Right lobe of liver (tissue), 6 donors: Measurements from ENCODE around the gene RIMS1. TPM values are rescaled to one million over a fixed set of nuclear protein-coding genes. Genes with fewer than 3 reads are reported as not detected.
"Not testable (repeated sequence)": the region's sequence is repeated elsewhere in the genome, so short reads cannot be mapped to it uniquely, and the experiment has no call there.

Experiments used
- ATAC-seq, 4 donors: fragments of 200-7000 bp; cut with Tn5 transposase; one replicate each; pipeline ENCODE4 v1.9.1; 2020; ENCODE audit warnings: mild to moderate bottlenecking in 4 of 4, moderate library complexity in 4 of 4
- DNase-seq, 3 donors: peaks; one replicate each; pipeline ENCODE4 v3.0.0-alpha.2; 2020
- H3K27ac ChIP-seq, 3 donors: fragments of 200-600 bp; one replicate each; pipeline ENCODE4 v1.8.0; 2022
- H3K27me3 ChIP-seq, 2 donors: fragments of 200-600 bp; one replicate each; pipeline ENCODE4 v1.8.0; 2022
- H3K36me3 ChIP-seq, 4 donors: fragments of 200-600 bp; sonication (generic) in 1 of 4; one replicate each; pipeline versions ENCODE4 v1.5.1 to v1.8.0; 2017 to 2022; ENCODE audit warnings: control low read depth in 1 of 4
- H3K4me1 ChIP-seq, 4 donors: fragments of 200-600 bp; sonication (generic) in 1 of 4; one replicate each; pipeline versions ENCODE4 v1.5.1 to v1.8.0; 2017 to 2022; ENCODE audit warnings: control low read depth in 1 of 4
- H3K4me3 ChIP-seq, 3 donors: fragments of 200-600 bp; one replicate each; pipeline ENCODE4 v1.8.0; 2022
- H3K9me3 ChIP-seq, 4 donors: fragments of 200-600 bp; sonication (generic) in 1 of 4; one replicate each; pipeline versions ENCODE4 v1.5.1 to v1.8.0; 2017 to 2022; ENCODE audit warnings: control low read depth in 1 of 4
- CTCF ChIP-seq, 4 donors: fragments of 200-600 bp in 3 of 4; fragments of 450-650 bp in 1 of 4; IDR thresholded peaks; one replicate each; pipeline versions ENCODE4 v1.5.1 to v1.8.0; 2016 to 2022; ENCODE audit warnings: antibody characterized with exemption in 4 of 4, mild to moderate bottlenecking in 2 of 4
- POLR2A ChIP-seq: fragments of 450-650 bp; IDR thresholded peaks from one replicate; pipeline ENCODE4 v1.6.1; 2017; ENCODE audit warnings: antibody characterized with exemption, mild to moderate bottlenecking
- WGBS: methylation state at CpG from one replicate; pipeline ENCODE4 v1.1.6; 2018; ENCODE audit warnings: low coverage, low lambda C conversion rate; ENCODE audit not compliant: insufficient coverage; ENCODE audit errors: missing lambda C conversion rate; 5-methylcytosine and 5-hydroxymethylcytosine counted together
- intact Hi-C, 2 donors: fragments of 100-400 bp; cut with DNase I; formaldehyde crosslinking; loops; one replicate each; pipeline versions ENCODE4 v1.11.2 to v1.14.1; 2022
- total RNA-seq, 6 experiments: library from RNA; depleted of rRNA in 2 of 6; stranded (reverse); fragments of >200 nt in 2 of 6; fragmentation: NEBNext Ultra II Directional in 3 of 6; extraction: Animal tissue kit (Norgen Biotek cat#: 25700) in 3 of 6; gene quantifications; one replicate each; pipeline versions ENCODE4 v1.1.0 to v1.2.4, GENCODE V29; 2016 to 2023
- donor health status: DM: no; HTN: yes; CAD: no.
- donor health status: DM: no; HTN: no; CAD: no.
- donor health status: DM: no; HTN: no; CAD: no.
- donor health status: DM: no; HTN: yes; CAD: no.
- donor health status: DM: no; HTN: yes; CAD: no.

RIMS1 gene
- total RNA-seq, 6 experiments from 2014 or later = 0.09 to 0.69 TPM; not detected in 4

- Histone ChIP-seq H3K9me3 (no peaks in the 10 kb centered on the region), H3K36me3 (no peaks in the 10 kb centered on the region), H3K27me3 (no peaks in the 10 kb centered on the region), H3K4me1 (no peaks in the 10 kb centered on the region), H3K4me3 (no peak overlapping the region), H3K27ac (no peak overlapping the region)
- WGBS = 40% methylated on average over 4 of the region's 4 CpGs
- intact Hi-C loops = no loop called here
- TF ChIP-seq CTCF (IDR thresholded peaks at IDR 0.05) (no peak), POLR2A (no peak)
- DNase-seq (no peak), ATAC-seq (no peak)
Observed at GRCh38 chr6:72324591-72324990, 438.2 kb downstream of the RIMS1 start.

GRCh38 chr6:72328775-72329174, 442.4 kb downstream of the RIMS1 start:
- TF ChIP-seq POLR2A (no peak), CTCF (IDR thresholded peaks at IDR 0.05) (no peak)
- H3K4me3 ChIP-seq = no peak overlapping the region
- H3K36me3 ChIP-seq = no peaks in the 10 kb centered on the region
- H3K27me3 ChIP-seq = no peaks in the 10 kb centered on the region
- intact Hi-C loops = no loop called here
- H3K27ac ChIP-seq = no peak overlapping the region
- WGBS = 30% methylated on average over 1 of the region's 1 CpG
- H3K4me1 ChIP-seq = no peaks in the 10 kb centered on the region
- ATAC-seq (no peak), DNase-seq (no peak)
- H3K9me3 ChIP-seq = no peaks in the 10 kb centered on the region

DNA sequence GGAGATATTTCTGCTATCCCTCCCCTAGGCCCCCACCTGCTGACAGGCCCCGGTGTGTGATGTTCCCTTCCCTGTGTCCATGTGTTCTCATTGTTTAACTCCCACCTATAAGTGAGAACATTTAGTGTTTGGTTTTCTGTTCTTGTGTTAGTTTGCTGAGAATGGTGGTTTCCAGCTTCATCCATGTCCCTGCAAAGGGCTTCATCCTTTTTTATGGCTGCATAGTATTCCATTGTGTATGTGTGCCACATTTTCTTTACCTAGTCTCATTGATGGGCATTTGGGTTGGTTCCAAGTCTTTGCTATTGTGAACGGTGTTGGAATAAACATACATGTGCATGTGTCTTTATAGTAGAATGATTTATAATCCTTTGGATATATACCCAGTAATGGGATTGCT, 448.9 kb downstream of the RIMS1 start:
- H3K36me3 ChIP-seq, ATAC-seq, H3K9me3 ChIP-seq, DNase-seq, H3K27me3 ChIP-seq, H3K27ac ChIP-seq, H3K4me3 ChIP-seq, H3K4me1 ChIP-seq, intact Hi-C loops: not testable (repeated sequence)
- WGBS = 82% methylated on average over 1 of the region's 2 CpGs

DNA sequence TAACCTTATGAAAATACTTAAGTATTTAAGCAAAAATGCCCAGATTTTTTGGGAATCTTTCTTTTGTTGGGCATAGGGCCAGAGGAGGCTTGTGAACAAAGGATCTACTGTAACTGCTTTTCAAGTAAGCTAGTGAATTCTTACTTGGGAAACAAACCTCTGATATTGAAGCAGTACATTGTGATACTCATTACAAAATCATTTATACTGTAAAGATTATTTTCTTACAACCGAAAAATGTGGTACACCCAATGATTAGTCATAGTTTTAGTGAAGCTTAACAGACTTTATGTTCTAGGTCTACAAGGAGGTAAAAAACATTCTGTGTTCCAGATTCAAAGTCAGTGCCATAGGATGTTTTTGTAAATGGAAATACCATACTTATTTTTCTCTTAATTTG, 462.6 kb downstream of the RIMS1 start:
- 42% methylated on average over 1 of the region's 1 CpG for WGBS
- intact Hi-C loops = no loop called here
- H3K36me3 ChIP-seq = no peaks in the 10 kb centered on the region
- no peak overlapping the region for H3K4me3 ChIP-seq
- no peaks in the 10 kb centered on the region for H3K4me1 ChIP-seq
- ATAC-seq (no peak), DNase-seq (no peak)
- H3K27ac ChIP-seq = no peak overlapping the region
- no peaks in the 10 kb centered on the region for H3K9me3 ChIP-seq
- no peaks in the 10 kb centered on the region for H3K27me3 ChIP-seq
- no peak for TF ChIP-seq CTCF (IDR thresholded peaks at IDR 0.05)
- TF ChIP-seq POLR2A = no peak

GRCh38 chr6:72350296-72350881, 464.0 kb downstream of the RIMS1 start:
- Histone ChIP-seq H3K4me1 (no peaks in the 10 kb centered on the region), H3K27me3 (no peaks in the 10 kb centered on the region), H3K9me3 (no peaks in the 10 kb centered on the region), H3K27ac (no peak overlapping the region), H3K4me3 (no peak overlapping the region), H3K36me3 (no peaks in the 10 kb centered on the region)
- intact Hi-C loops = no loop called here
- no peak for DNase-seq
- ATAC-seq = no peak
- WGBS = 50% methylated on average over 1 of the region's 1 CpG
- TF ChIP-seq CTCF (IDR thresholded peaks at IDR 0.05) (no peak), POLR2A (no peak)
